Hepatocyte (in vitro differentiated cells): Measurements from ENCODE around the gene TCF7. TPM values are rescaled to one million over a fixed set of nuclear protein-coding genes. Genes with fewer than 3 reads are reported as not detected.

Experiments
- DNase-seq: peaks from one replicate; pipeline ENCODE4 v3.0.0-alpha.2; 2016; ENCODE audit warnings: low spot score
- H2AFZ ChIP-seq: fragments of 200-600 bp; sonication (generic); 2 replicates; pipeline ENCODE4 v1.6.0; 2016; ENCODE audit warnings: antibody characterized with exemption, mild to moderate bottlenecking
- H3K27ac ChIP-seq: fragments of 200-600 bp; sonication (generic); 2 replicates; pipeline ENCODE4 v1.5.1; 2016; ENCODE audit warnings: mild to moderate bottlenecking
- H3K27me3 ChIP-seq: fragments of 200-600 bp; sonication (generic); 2 replicates; pipeline ENCODE4 v1.6.1; 2016
- H3K36me3 ChIP-seq: fragments of 200-600 bp; sonication (generic); replicated peaks from 2 replicates; pipeline ENCODE4 v1.5.1; 2016; ENCODE audit warnings: low read depth; ENCODE audit not compliant: insufficient read depth
- H3K4me1 ChIP-seq: fragments of 200-600 bp; sonication (generic); 2 replicates; pipeline ENCODE4 v1.5.1; 2016; ENCODE audit warnings: mild to moderate bottlenecking, moderate library complexity; ENCODE audit not compliant: insufficient read depth
- H3K4me2 ChIP-seq: fragments of 200-600 bp; sonication (generic); 2 replicates; pipeline ENCODE4 v1.6.0; 2016
- H3K4me3 ChIP-seq: fragments of 200-600 bp; sonication (generic); 2 replicates; pipeline ENCODE4 v1.5.1; 2016; ENCODE audit warnings: mild to moderate bottlenecking
- H3K79me2 ChIP-seq: fragments of 200-600 bp; sonication (generic); 2 replicates; pipeline ENCODE4 v1.6.0; 2017; ENCODE audit warnings: mild to moderate bottlenecking
- H3K9me2 ChIP-seq: fragments of 200-600 bp; sonication (generic); replicated peaks from 2 replicates; pipeline ENCODE4 v1.6.0; 2017; ENCODE audit warnings: mild to moderate bottlenecking; ENCODE audit not compliant: insufficient read depth
- H3K9me3 ChIP-seq: fragments of 200-600 bp; sonication (generic); 2 replicates; pipeline ENCODE4 v1.5.1; 2016; ENCODE audit warnings: low read depth, mild to moderate bottlenecking
- H4K20me1 ChIP-seq: fragments of 200-600 bp; sonication (generic); 2 replicates; pipeline ENCODE4 v1.6.0; 2016; ENCODE audit warnings: mild to moderate bottlenecking; ENCODE audit not compliant: insufficient read depth, poor library complexity, severe bottlenecking
- EZH2 ChIP-seq: fragments of 200-600 bp; sonication (generic); IDR thresholded peaks from 2 replicates; pipeline ENCODE4 v1.6.1; 2016; ENCODE audit warnings: antibody characterized with exemption, mild to moderate bottlenecking, borderline replicate concordance
- EZH2phosphoT487 ChIP-seq: fragments of 200-600 bp; sonication (generic); IDR thresholded peaks from one replicate; pipeline ENCODE4 v1.6.1; 2018; ENCODE audit warnings: antibody characterized with exemption, mild to moderate bottlenecking, low read depth, moderate library complexity; ENCODE audit not compliant: unreplicated experiment, severe bottlenecking
- WGBS: methylation state at CpG from one replicate; pipeline ENCODE4 v1.1.6; 2016; ENCODE audit warnings: low lambda C conversion rate; ENCODE audit errors: missing lambda C conversion rate; 5-methylcytosine and 5-hydroxymethylcytosine counted together
- polyA plus RNA-seq: library from polyadenylated mRNA; unstranded; fragments of >200 nt; fragmentation: Nextera tagmentation; extraction: Ambion mirVana; gene quantifications from 2 replicates; pipeline ENCODE4 v1.2.1, GENCODE V29; 2016
- total RNA-seq: library from RNA; depleted of rRNA; stranded (reverse); fragments of >200 nt; gene quantifications from 2 replicates; pipeline ENCODE4 v1.2.3, GENCODE V29; 2014
- TF ChIP-seq, protein P1 (sequence below): fragments of 200-600 bp; sonication (generic); IDR thresholded peaks from 2 replicates; pipeline ENCODE4 v1.5.1; 2016; ENCODE audit warnings: antibody characterized with exemption, mild to moderate bottlenecking; ENCODE audit not compliant: poor library complexity

Gene TCF7
- total and polyA plus RNA-seq, 2 experiments from 2014 or later: 7.5 to 8.1 TPM

DNA sequence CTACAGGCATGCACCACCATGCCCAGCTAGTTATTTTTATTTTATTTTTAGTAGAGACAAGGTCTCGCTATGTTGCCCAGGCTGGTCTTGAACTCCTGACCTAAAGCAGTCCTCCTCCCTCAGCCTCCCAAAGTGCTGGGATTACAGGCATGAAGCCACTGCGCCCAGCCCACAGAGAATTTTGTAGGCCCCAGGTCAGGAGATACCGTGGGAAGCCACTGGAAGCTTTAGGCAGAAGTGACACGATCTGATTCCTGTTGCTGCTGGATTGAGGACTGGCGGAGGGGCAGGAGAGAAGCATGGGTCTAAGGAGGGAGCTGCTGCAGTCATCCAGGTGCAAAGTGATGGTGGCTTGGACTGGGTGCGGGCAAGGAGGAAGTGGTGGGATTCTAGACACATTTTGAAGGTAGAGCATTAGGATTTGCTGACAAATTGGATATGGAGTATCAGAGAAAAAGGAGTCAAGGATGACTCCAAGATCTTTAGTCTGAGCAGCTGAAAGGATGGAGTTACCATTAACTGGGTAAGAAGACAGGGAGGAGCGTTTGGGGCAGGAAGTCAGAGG, 20.7 kb downstream of the TCF7 start:
- peaks cover 10% of the 10 kb centered on the region for H3K79me2 ChIP-seq
- peaks cover 12% of the 10 kb centered on the region for H4K20me1 ChIP-seq
- H3K4me2 ChIP-seq: no peak overlapping the region
- no peak for DNase-seq
- no peak overlapping the region for H2AFZ ChIP-seq
- H3K36me3 ChIP-seq: no peaks in the 10 kb centered on the region
- H3K4me1 ChIP-seq: no peaks in the 10 kb centered on the region
- H3K27ac ChIP-seq: no peak overlapping the region
- no peak overlapping the region for H3K4me3 ChIP-seq
- TF ChIP-seq, protein P1, sequence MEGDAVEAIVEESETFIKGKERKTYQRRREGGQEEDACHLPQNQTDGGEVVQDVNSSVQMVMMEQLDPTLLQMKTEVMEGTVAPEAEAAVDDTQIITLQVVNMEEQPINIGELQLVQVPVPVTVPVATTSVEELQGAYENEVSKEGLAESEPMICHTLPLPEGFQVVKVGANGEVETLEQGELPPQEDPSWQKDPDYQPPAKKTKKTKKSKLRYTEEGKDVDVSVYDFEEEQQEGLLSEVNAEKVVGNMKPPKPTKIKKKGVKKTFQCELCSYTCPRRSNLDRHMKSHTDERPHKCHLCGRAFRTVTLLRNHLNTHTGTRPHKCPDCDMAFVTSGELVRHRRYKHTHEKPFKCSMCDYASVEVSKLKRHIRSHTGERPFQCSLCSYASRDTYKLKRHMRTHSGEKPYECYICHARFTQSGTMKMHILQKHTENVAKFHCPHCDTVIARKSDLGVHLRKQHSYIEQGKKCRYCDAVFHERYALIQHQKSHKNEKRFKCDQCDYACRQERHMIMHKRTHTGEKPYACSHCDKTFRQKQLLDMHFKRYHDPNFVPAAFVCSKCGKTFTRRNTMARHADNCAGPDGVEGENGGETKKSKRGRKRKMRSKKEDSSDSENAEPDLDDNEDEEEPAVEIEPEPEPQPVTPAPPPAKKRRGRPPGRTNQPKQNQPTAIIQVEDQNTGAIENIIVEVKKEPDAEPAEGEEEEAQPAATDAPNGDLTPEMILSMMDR: no peak
- no peak for TF ChIP-seq EZH2phosphoT487
- no peak for TF ChIP-seq EZH2
- H3K9me3 ChIP-seq: no peaks in the 10 kb centered on the region
- H3K9me2 ChIP-seq: no peaks in the 10 kb centered on the region
- WGBS: 98% methylated on average over 7 of the region's 7 CpGs
- H3K27me3 ChIP-seq: no peaks in the 10 kb centered on the region

DNA sequence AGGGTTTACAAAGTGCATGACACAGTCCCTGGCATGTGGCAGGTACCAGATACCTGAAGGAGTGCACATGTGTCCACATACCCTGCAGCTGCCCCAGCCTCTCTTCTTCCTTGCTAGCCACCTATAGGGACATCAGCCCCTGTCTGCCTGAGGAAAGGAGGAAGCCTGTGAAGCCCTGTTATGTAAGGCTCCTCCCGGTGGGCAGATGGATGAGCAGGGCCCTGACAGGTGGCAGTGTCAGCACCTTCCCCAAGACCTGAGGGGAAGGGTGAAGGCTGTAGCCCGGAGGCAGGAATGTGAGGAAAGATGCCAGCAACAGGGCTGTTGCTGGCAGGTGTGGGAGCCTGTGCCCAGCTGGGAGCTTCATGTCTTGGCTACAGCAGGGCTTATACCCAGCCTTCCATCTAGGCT, 21.7 kb downstream of the TCF7 start:
- peaks cover 7% of the 10 kb centered on the region for H3K4me1 ChIP-seq
- no peaks in the 10 kb centered on the region for H3K36me3 ChIP-seq

DNA sequence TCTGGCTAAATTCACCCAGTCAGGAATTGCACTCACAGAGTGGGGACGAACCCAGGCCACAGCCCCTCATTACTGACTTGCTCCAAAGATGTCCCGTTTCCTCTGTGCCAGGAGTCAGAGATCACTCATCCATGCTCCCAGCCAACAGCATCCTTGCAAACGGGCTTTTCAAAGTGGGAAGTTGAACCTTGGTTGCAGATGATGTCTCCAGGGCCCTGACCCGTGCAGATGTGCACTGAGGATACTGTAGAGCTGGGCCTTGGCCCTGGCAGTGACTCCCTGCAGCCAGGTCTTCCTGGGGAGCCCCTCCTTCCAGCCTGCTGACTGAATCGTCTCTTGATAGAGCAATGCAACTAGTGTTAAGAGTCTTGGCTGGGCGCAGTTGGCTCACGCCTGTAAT, 22.3 kb downstream of the TCF7 start:
- H3K27me3 ChIP-seq: no peaks in the 10 kb centered on the region
- no peaks in the 10 kb centered on the region for H3K9me3 ChIP-seq
- no peak overlapping the region for H3K4me2 ChIP-seq
- peaks cover 20% of the 10 kb centered on the region for H4K20me1 ChIP-seq
- no peak overlapping the region for H2AFZ ChIP-seq
- no peaks in the 10 kb centered on the region for H3K9me2 ChIP-seq
- peaks cover 12% of the 10 kb centered on the region for H3K4me1 ChIP-seq
- peaks cover 17% of the 10 kb centered on the region for H3K79me2 ChIP-seq
- no peak for DNase-seq
- no peak overlapping the region for H3K27ac ChIP-seq
- TF ChIP-seq EZH2phosphoT487 (no peak), EZH2 (no peak)
- TF ChIP-seq, protein P1: no peak
- WGBS: 95% methylated on average over 7 of the region's 7 CpGs
- no peak overlapping the region for H3K4me3 ChIP-seq
- no peaks in the 10 kb centered on the region for H3K36me3 ChIP-seq

More for the DNA sequence above, 21.7 kb downstream of the TCF7 start:
- no peak for DNase-seq
- H3K27ac ChIP-seq: no peak overlapping the region
- H3K4me2 ChIP-seq: no peak overlapping the region
- H4K20me1 ChIP-seq: peaks cover 20% of the 10 kb centered on the region
- H3K9me2 ChIP-seq: no peaks in the 10 kb centered on the region
- no peaks in the 10 kb centered on the region for H3K27me3 ChIP-seq
- H3K9me3 ChIP-seq: no peaks in the 10 kb centered on the region
- H3K79me2 ChIP-seq: peaks cover 17% of the 10 kb centered on the region
- TF ChIP-seq EZH2phosphoT487: no peak
- TF ChIP-seq, protein P1: no peak
- TF ChIP-seq EZH2: no peak
- H2AFZ ChIP-seq: no peak overlapping the region
- 92% methylated on average over 2 of the region's 2 CpGs for WGBS
- no peak overlapping the region for H3K4me3 ChIP-seq
